Measurements from ENCODE around the gene SPINK1.

- TF ChIP-seq CTCF (IDR thresholded peaks at IDR 0.05) (no peak), POLR2A (IDR thresholded peaks at IDR 0.05) (no peak)
Measured at GRCh38 chr5:147803926-147804325, 27.5 kb downstream of the SPINK1 start.

All from heart left ventricle (tissue), 13 donors.